RWPE1 (cell line): Measurements from ENCODE around the gene SMC6.

Experiments used
- CTCF ChIA-PET: fragments of 350-600 bp; sonication (Branson Sonifier 250); formaldehyde crosslinking; extraction: SDS; loops from one replicate; lab custom pipeline; 2021; lab: Yijun Ruan, JAX
- POLR2A ChIA-PET: fragments of 400-600 bp; formaldehyde crosslinking; extraction: SDS; loops from one replicate; lab custom pipeline; 2020; ENCODE audit warnings: antibody characterized with exemption; ENCODE audit not compliant: low non-redundant PET; lab: Yijun Ruan, JAX
- DNase-seq: peaks from one replicate; pipeline ENCODE4 v3.0.0; 2012; ENCODE audit warnings: low spot score
- H3K27ac ChIP-seq: fragments of 450-650 bp; 2 replicates; pipeline ENCODE4 v1.5.1; 2017
- TF ChIP-seq, protein P1 (sequence below): fragments of 450-650 bp; conservative IDR thresholded peaks from 2 replicates; pipeline ENCODE4 v1.5.1; 2017; ENCODE audit warnings: low read depth, mild to moderate bottlenecking

The SMC6 gene

DNA sequence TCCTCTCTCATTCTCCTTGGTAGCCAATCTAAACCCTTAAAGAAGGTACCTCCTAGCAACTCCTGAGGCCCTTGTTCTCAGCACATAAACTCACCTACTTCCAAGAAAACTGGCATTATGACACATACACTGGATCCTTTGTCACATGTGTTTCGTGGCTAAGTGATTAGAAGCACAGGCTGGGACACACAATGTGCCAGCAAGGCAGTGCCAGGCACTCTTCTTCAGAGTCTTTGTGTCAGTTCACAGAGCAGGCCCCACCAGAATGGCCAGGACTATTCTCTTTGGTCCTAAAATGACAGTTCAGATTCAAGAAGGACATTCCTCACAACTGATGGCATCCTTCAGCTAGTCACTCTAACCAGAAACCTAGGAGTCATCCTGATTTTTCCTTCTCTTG lies 40.3 kb downstream of the SMC6 start:
- ChIA-PET CTCF (interaction anchor here (0.6 kb wide), 1 partner anchor 15 kb away, joined by 4 read pairs; no protein-coding TSS in a partner anchor), POLR2A (no interaction called here)
- H3K27ac ChIP-seq: no peak overlapping the region
- TF ChIP-seq, protein P1, sequence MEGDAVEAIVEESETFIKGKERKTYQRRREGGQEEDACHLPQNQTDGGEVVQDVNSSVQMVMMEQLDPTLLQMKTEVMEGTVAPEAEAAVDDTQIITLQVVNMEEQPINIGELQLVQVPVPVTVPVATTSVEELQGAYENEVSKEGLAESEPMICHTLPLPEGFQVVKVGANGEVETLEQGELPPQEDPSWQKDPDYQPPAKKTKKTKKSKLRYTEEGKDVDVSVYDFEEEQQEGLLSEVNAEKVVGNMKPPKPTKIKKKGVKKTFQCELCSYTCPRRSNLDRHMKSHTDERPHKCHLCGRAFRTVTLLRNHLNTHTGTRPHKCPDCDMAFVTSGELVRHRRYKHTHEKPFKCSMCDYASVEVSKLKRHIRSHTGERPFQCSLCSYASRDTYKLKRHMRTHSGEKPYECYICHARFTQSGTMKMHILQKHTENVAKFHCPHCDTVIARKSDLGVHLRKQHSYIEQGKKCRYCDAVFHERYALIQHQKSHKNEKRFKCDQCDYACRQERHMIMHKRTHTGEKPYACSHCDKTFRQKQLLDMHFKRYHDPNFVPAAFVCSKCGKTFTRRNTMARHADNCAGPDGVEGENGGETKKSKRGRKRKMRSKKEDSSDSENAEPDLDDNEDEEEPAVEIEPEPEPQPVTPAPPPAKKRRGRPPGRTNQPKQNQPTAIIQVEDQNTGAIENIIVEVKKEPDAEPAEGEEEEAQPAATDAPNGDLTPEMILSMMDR: no peak
- DNase-seq: no peak

DNA sequence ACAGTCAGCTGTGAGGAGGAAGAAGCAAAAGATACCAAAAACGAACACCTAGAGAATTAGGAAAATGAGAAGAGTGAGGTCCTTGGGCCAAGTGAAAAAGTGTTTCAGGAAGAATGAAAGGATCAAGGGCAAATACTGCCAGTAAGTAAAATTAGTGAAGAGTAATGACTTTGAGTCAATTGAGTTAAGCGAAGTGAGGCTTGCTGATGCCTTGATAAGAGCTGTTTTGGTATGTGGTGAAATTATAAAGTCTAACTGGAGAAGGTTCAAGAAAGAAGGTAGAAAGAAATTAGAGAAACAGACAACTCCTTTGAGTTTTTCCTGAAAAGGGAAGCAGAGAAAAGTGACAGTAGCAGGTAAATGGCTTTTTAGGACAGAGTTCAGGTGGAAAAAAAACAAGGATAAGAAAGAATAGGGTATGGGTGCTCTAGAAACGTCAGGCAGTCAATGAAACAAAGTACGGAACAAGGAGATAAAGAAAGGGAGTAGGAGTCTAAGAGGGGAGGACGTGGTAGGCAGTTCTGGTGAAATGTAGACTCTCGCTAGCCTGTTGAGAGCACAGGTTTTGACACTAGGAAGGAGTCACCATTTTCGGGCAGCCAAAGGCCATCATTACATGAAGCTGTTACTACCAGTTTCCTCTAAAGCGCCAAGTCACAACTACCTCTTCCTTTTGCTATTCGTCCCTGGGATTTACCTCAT lies 42.9 kb downstream of the SMC6 start:
- no peak for DNase-seq
- ChIA-PET POLR2A (no interaction called here), CTCF (interaction anchor here (0.7 kb wide), 1 partner anchor 23 kb away, joined by 3 read pairs; no protein-coding TSS in a partner anchor)
- H3K27ac ChIP-seq: no peak overlapping the region
- TF ChIP-seq, protein P1: no peak

DNA sequence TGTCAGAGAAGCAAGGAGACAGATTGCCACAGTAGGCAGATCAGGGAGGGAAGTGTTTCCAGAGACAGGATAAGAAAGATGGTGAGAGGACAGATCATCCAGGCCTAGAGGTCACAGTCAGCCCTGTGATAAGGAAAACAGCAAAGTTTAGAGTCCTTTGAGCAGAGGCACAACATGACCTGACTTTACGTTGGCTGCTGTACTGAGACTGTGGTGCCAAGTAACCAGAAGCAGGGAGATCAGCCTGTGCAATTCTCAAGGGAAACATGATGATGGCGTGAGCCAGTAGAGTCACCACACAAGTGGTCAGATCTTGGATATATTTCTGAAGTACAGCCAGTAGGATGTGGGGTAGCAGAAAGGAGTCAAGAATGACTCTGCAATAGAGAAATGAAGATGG lies 43.7 kb downstream of the SMC6 start:
- TF ChIP-seq, protein P1: no peak
- H3K27ac ChIP-seq: no peak overlapping the region
- POLR2A ChIA-PET: no interaction called here
- no peak for DNase-seq
- CTCF ChIA-PET: interaction anchor here (0.7 kb wide), 1 partner anchor 24 kb away, joined by 3 read pairs; no protein-coding TSS in a partner anchor

DNA sequence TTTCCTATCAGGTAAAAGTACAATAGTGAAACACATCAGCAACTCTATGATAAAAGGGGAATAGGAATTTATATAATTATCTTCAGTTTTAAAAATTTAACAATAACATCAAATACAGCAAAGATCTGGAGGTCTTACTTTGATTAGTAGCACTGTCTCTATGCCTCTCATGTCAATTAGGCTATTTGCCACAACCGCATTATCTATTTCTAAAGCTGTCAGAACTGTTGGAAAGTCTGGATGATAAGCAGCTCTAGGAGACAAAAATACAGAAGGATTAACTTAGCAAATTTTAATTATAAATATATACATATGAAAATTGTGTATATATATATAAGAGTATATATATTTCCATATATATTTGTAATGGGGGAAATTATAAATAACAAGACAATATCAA lies 45.1 kb downstream of the SMC6 start:
- POLR2A ChIA-PET: no interaction called here
- CTCF ChIA-PET: interaction anchor here (0.7 to 1.2 kb wide), 3 partner anchors 12 to 531 kb away, joined by 3 to 4 read pairs (median 3); no protein-coding TSS in a partner anchor

DNA sequence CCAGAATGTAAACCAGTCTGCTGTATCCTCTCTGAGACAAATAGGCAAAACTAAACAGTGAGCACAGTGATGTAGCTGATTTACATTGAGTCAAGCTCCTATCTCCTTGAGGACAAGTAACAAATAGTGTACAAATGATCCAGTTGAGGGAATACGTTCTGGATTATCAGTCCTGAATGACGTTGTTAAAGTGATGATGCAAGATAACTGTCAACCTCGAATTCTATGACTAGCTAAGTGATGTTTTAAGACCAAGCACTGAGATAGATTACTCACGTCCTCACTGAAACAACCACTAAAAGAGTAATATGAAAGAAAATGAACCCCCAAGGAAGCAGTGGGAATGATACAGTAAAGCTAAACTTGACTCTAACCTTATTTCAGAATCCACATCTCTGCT lies 46.8 kb downstream of the SMC6 start:
- CTCF ChIA-PET: interaction anchor here (0.6 kb wide), 1 partner anchor 472 kb away, joined by 3 read pairs; no protein-coding TSS in a partner anchor
- no peak for DNase-seq
- TF ChIP-seq, protein P1: no peak
- H3K27ac ChIP-seq: no peak overlapping the region
- POLR2A ChIA-PET: no interaction called here

More for the DNA sequence above, 45.1 kb downstream of the SMC6 start:
- no peak overlapping the region for H3K27ac ChIP-seq
- TF ChIP-seq, protein P1: no peak
- DNase-seq: no peak

DNA sequence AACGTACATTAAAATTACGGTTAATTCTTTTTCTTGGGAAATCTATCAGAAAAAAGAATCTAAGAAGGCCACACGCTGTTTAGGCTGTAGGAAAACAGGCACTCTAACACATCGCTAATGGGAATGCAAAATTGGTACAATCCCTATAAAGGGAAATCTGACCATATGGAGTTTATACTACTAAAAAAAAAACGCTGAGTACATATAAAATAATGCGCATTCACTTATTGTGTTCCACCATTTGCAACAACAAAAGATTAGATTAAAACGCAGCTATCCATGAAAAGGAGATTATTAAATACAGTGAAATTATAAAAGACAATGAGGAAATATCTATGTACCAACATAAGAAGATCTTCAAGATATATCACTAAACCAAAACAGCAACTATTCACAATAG lies 62.8 kb downstream of the SMC6 start:
- no peak for DNase-seq
- ChIA-PET POLR2A (no interaction called here), CTCF (interaction anchor here (0.7 kb wide), 1 partner anchor 31 kb away, joined by 5 read pairs; no protein-coding TSS in a partner anchor)
- no peak overlapping the region for H3K27ac ChIP-seq
- TF ChIP-seq, protein P1: no peak
